Ectodermal cell (in vitro differentiated cells): ENCODE data around the gene RAD17.
"Not testable (repeated sequence)": the region's sequence is repeated elsewhere in the genome, so short reads cannot be mapped to it uniquely, and the experiment has no call there.

Experiments
- H3K27ac ChIP-seq: 2 replicates; pipeline ENCODE4 v1.7.0; 2013; ENCODE audit warnings: mild to moderate bottlenecking, low read depth, low read length; ENCODE audit not compliant: insufficient read depth, poor library complexity, severe bottlenecking
- H3K27me3 ChIP-seq: 2 replicates; pipeline ENCODE4 v1.7.0; 2013; ENCODE audit warnings: mild to moderate bottlenecking, low read length; ENCODE audit not compliant: insufficient read depth, control insufficient read depth, poor library complexity, severe bottlenecking
- H3K36me3 ChIP-seq: one replicate; pipeline ENCODE4 v1.7.0; 2013; ENCODE audit warnings: low read length; ENCODE audit not compliant: control insufficient read depth, insufficient read depth
- H3K4me1 ChIP-seq: one replicate; pipeline ENCODE4 v1.7.0; 2013; ENCODE audit warnings: low read length; ENCODE audit not compliant: control insufficient read depth, insufficient read depth
- H3K4me3 ChIP-seq: 2 replicates; pipeline ENCODE4 v1.7.0; 2013; ENCODE audit warnings: low read depth, low read length, control low read depth; ENCODE audit not compliant: insufficient read depth
- H3K9me3 ChIP-seq: 2 replicates; pipeline ENCODE4 v1.7.0; 2013; ENCODE audit warnings: mild to moderate bottlenecking, low read length, moderate library complexity; ENCODE audit not compliant: control insufficient read depth
- WGBS, 2 experiments: methylation state at CpG; one replicate each; pipeline ENCODE4 v1.1.7; 2013; ENCODE audit warnings: missing lambda C conversion rate in 2 of 2; 5-methylcytosine and 5-hydroxymethylcytosine counted together

RAD17 gene

DNA sequence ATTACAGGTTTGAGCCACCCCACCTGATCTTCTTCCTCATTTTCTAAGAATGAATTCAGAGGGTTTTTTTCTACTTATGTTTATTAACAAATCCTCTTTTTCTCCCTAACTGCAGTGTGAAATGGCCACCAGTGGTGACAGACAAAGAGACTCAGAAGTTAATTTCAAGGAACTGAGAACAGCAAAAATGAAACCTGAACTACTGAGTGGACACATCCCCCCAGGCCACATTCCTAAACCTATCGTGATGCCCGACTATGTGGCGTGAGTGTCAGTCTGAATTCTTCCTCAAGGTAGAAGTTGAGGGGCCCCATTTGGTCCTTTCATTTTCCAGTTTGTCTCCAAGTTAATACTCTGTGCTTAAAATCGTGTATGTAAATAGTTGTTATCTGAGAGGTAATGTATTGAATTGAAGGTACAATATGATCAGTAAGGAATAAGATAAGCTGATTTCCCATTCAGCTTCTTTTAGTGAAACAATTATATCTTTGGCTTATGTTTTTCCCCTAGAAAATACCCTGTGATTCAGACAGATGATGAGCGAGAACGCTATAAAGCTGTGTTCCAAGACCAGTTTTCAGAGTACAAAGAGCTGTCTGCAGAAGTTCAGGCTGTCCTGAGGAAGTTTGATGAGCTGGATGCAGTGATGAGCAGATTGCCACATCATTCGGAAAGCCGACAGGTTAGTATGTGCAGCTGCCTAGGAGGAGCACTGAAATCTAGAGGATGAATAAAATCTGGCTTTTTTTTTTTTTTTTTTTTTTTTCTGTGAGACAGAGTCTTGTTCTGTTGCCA, 63.0 kb downstream of the RAD17 start:
- Histone ChIP-seq H3K4me3 (no peak overlapping the region), H3K36me3 (no peaks in the 10 kb centered on the region), H3K9me3 (no peaks in the 10 kb centered on the region), H3K27me3 (no peaks in the 10 kb centered on the region), H3K4me1 (peaks cover 2% of the 10 kb centered on the region), H3K27ac (no peak overlapping the region)
- WGBS, 2 experiments: 95 to 96% methylated on average over 8 of the region's 8 CpGs

DNA sequence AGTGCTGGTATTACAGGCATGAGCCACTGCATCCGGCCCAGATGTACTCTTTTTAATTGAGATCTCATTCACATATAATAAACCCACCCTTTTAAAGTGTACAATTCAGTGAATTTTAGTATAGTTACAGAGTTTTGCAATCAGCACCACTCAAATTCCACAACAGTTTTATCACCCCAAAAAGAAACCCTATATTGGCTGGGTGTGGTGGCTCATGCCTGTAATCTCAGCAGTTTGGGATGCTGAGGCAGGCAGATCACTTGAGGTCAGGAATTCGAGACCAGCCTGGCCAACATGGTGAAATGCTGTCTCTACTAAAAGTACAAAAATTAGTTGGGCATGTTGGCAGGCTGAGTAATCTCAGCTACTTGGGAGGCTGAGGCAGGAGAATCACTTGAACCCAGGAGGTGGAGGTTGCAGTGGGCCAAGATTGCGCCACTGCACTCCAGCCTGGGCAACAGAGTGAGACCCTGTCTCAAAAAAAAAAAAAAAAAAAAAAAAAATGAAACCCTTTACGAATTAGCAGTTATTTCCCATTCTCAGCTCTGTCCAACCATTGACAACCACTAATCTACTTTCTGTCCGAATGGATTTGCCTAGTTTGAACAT, 65.8 kb downstream of the RAD17 start:
- WGBS, 2 experiments: 93 to 94% methylated on average over 5 of the region's 5 CpGs
- H3K27ac ChIP-seq, H3K9me3 ChIP-seq, H3K4me1 ChIP-seq, H3K4me3 ChIP-seq, H3K27me3 ChIP-seq, H3K36me3 ChIP-seq: not testable (repeated sequence)

GRCh38 chr5:69444127-69444754, 74.6 kb downstream of the RAD17 start:
- 93 to 94% methylated on average over 7 of the region's 7 CpGs for WGBS, 2 experiments
- Histone ChIP-seq H3K4me1 (no peaks in the 10 kb centered on the region), H3K9me3 (no peaks in the 10 kb centered on the region), H3K36me3 (no peaks in the 10 kb centered on the region), H3K4me3 (no peak overlapping the region), H3K27ac (no peak overlapping the region), H3K27me3 (no peaks in the 10 kb centered on the region)

- no peak overlapping the region for H3K4me3 ChIP-seq
- no peaks in the 10 kb centered on the region for H3K36me3 ChIP-seq
- H3K9me3 ChIP-seq: no peaks in the 10 kb centered on the region
- no peaks in the 10 kb centered on the region for H3K27me3 ChIP-seq
- 92 to 94% methylated on average over 8 of the region's 8 CpGs for WGBS, 2 experiments
- no peaks in the 10 kb centered on the region for H3K4me1 ChIP-seq
- H3K27ac ChIP-seq: no peak overlapping the region
Observed at GRCh38 chr5:69449511-69449910, 79.9 kb downstream of the RAD17 start.

GRCh38 chr5:69450116-69450515, 80.5 kb downstream of the RAD17 start:
- WGBS, 2 experiments: 87 to 92% methylated on average over 1 of the region's 1 CpG
- Histone ChIP-seq H3K9me3 (no peaks in the 10 kb centered on the region), H3K4me3 (no peak overlapping the region), H3K27me3 (no peaks in the 10 kb centered on the region), H3K4me1 (no peaks in the 10 kb centered on the region), H3K36me3 (no peaks in the 10 kb centered on the region), H3K27ac (no peak overlapping the region)

GRCh38 chr5:69450527-69450926, 80.9 kb downstream of the RAD17 start:
- not testable (repeated sequence) for H3K4me3 ChIP-seq, H3K36me3 ChIP-seq, H3K27me3 ChIP-seq, H3K27ac ChIP-seq, H3K9me3 ChIP-seq, H3K4me1 ChIP-seq
- 91 to 96% methylated on average over 8 of the region's 8 CpGs for WGBS, 2 experiments

GRCh38 chr5:69451941-69452647, 82.5 kb downstream of the RAD17 start:
- no peaks in the 10 kb centered on the region for H3K27me3 ChIP-seq
- H3K9me3 ChIP-seq: no peaks in the 10 kb centered on the region
- H3K36me3 ChIP-seq: no peaks in the 10 kb centered on the region
- H3K4me3 ChIP-seq: no peak overlapping the region
- H3K27ac ChIP-seq: no peak overlapping the region
- H3K4me1 ChIP-seq: no peaks in the 10 kb centered on the region
- 88 to 91% methylated on average over 3 to 4 of the region's 4 CpGs for WGBS, 2 experiments

- H3K4me1 ChIP-seq, H3K36me3 ChIP-seq, H3K27me3 ChIP-seq, H3K4me3 ChIP-seq, H3K9me3 ChIP-seq, H3K27ac ChIP-seq: not testable (repeated sequence)
- 85 to 95% methylated on average over 3 of the region's 3 CpGs for WGBS, 2 experiments
Observed at GRCh38 chr5:69453487-69453886, 83.9 kb downstream of the RAD17 start.

GRCh38 chr5:69454460-69455249, 85.0 kb downstream of the RAD17 start:
- no peak overlapping the region for H3K4me3 ChIP-seq
- no peaks in the 10 kb centered on the region for H3K27me3 ChIP-seq
- no peaks in the 10 kb centered on the region for H3K36me3 ChIP-seq
- no peaks in the 10 kb centered on the region for H3K4me1 ChIP-seq
- H3K9me3 ChIP-seq: no peaks in the 10 kb centered on the region
- H3K27ac ChIP-seq: no peak overlapping the region
- WGBS, 2 experiments: 83 to 85% methylated on average over 8 of the region's 8 CpGs
